ENCODE measurements around the gene CRHR1.

Gene CRHR1

DNA sequence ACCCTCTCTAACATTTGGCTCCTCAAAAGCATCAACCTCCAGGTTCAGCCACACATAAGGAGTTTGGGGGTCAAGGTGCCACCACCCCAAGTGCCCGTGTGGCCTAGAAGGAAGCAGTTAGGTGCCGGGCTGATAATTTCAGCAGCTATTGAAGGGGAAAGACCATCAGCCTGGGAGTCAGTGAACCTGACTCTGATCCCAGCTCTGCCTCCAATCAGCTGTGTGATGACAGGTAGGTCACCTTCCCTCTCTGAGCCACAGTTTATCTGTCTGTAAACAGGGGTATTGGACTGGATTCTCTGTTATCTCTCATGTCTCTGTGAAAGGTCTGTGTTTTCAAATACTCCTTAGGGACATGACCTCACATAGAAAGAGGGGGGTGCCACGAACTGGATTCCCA is 3.9 kb downstream of the CRHR1 start:
- POLR2A ChIA-PET = no interaction called here
- CTCF ChIA-PET = interaction anchor here (0.6 to 1.3 kb wide), 3 partner anchors 16 to 123 kb away, joined by 4 to 5 read pairs (median 4); no protein-coding TSS in a partner anchor
- TF ChIP-seq ZNF768 (tag by site-specific recombination; IDR thresholded peaks at IDR 0.05) = peak; percentile 50; the same call in 1 of the 2 replicates
- no peak for TF ChIP-seq ZNF48 (tag by site-specific recombination; IDR thresholded peaks at IDR 0.05)

DNA sequence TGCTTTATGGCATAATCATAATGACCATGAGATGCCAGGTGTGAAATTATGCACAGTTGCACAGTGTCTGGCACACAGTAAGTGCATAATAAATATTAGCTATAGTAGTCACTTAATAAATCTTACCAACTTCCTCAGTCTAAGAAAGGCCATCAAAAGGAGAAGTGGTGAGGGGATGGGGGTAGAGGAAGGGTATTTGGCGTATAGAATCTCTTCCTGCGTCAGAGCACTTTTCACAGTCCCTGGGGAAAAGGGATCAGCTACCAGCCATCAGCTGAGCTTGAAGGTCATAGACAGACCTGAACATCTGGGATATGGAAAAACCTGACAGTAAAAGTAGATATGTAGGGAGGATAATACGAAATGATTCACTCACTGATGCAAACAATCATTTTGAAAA is 5.8 kb downstream of the CRHR1 start:
- Histone ChIP-seq H3K4me3 (ENCODE audit: low read depth, low read length) (no peak overlapping the region), H3K9me3 (ENCODE audit: control insufficient read depth, insufficient read depth, low read depth, low read length) (no peaks in the 10 kb centered on the region), H3K4me1 (ENCODE audit: control insufficient read depth, insufficient read depth, low read length) (peaks cover 3% of the 10 kb centered on the region; the same call in 1 of the 2 replicates), H3K27ac (ENCODE audit: extremely low read depth, low read depth, low read length) (no peak overlapping the region), H3K36me3 (ENCODE audit: control insufficient read depth in 2 of 2, insufficient read depth in 1 of 2, low read length in 2 of 2) (no peaks in the 10 kb centered on the region)
- CTCF ChIA-PET = interaction anchor here (0.7 to 1.1 kb wide), 2 partner anchors 13 to 14 kb away, joined by 3 read pairs; no protein-coding TSS in a partner anchor
- POLR2A ChIA-PET = no interaction called here
- TF ChIP-seq ZNF175 (tag by site-specific recombination; IDR thresholded peaks at IDR 0.05) = no peak
- TF ChIP-seq MZF1 (tag by site-specific recombination; IDR thresholded peaks at IDR 0.05; ENCODE audit: borderline replicate concordance) = no peak
- TF ChIP-seq, protein P1, sequence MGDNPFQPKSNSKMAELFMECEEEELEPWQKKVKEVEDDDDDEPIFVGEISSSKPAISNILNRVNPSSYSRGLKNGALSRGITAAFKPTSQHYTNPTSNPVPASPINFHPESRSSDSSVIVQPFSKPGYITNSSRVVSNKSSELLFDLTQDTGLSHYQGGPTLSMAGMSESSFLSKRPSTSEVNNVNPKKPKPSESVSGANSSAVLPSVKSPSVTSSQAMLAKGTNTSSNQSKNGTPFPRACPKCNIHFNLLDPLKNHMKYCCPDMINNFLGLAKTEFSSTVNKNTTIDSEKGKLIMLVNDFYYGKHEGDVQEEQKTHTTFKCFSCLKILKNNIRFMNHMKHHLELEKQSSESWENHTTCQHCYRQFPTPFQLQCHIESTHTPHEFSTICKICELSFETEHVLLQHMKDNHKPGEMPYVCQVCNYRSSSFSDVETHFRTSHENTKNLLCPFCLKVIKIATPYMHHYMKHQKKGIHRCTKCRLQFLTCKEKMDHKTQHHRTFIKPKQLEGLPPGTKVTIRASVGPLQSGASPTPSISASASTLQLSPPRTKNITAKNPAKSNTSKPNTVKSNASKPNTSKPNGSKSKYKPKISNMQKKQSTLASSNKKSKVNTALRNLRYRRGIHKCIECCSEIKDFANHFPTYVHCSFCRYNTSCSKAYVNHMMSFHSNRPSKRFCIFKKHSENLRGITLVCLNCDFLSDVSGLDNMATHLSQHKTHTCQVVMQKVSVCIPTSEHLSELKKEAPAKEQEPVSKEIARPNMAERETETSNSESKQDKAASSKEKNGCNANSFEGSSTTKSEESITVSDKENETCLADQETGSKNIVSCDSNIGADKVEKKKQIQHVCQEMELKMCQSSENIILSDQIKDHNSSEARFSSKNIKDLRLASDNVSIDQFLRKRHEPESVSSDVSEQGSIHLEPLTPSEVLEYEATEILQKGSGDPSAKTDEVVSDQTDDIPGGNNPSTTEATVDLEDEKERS (tag by site-specific recombination; IDR thresholded peaks at IDR 0.05) = no peak
- no peak for TF ChIP-seq ZNF670 (tag by site-specific recombination; IDR thresholded peaks at IDR 0.05; ENCODE audit: low read depth)

More for the DNA sequence above, 3.9 kb downstream of the CRHR1 start:
- Histone ChIP-seq H3K9me3 (ENCODE audit: control insufficient read depth, insufficient read depth, low read depth, low read length) (no peaks in the 10 kb centered on the region), H3K4me1 (ENCODE audit: control insufficient read depth, insufficient read depth, low read length) (peaks cover 3% of the 10 kb centered on the region; the same call in 1 of the 2 replicates), H3K27ac (ENCODE audit: extremely low read depth, low read depth, low read length) (no peak overlapping the region), H3K36me3 (ENCODE audit: control insufficient read depth in 2 of 2, insufficient read depth in 1 of 2, low read length in 2 of 2) (no peaks in the 10 kb centered on the region), H3K4me3 (ENCODE audit: low read depth, low read length) (no peak overlapping the region)

DNA sequence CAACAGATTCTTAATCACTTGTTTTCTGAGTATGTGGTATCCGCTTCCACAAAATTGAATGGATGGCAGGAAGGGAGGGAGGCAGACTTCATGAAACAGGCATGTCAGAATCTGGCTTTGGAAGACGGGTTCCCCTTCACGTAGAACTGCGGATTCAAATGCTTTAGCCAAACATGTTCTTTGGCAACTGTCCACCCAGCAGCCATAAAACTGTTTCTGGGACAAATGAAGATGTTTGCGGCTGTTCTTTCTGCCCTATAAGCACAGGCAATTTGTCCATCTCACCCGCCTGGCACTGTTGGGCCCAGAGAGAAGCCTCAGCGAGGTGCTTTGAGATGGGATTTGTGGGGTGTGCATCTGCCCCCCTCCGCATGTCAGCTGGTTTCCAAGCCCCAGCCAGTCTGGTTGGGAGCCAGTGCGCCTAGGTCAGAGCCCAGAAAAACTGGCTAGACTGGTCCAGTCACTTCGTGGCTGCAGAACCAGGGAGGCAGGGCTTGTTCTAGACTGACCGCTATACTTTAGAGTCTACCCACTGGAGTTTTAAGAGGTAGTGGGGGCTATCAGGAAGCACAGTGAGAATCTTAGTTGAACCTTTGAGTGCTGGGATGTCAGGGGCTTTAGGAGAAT is 6.3 kb downstream of the CRHR1 start:
- Histone ChIP-seq H3K36me3 (ENCODE audit: control insufficient read depth in 2 of 2, insufficient read depth in 1 of 2, low read length in 2 of 2) (no peaks in the 10 kb centered on the region), H3K4me1 (ENCODE audit: control insufficient read depth, insufficient read depth, low read length) (peaks cover 3% of the 10 kb centered on the region; the same call in 1 of the 2 replicates), H3K9me3 (ENCODE audit: control insufficient read depth, insufficient read depth, low read depth, low read length) (no peaks in the 10 kb centered on the region), H3K4me3 (ENCODE audit: low read depth, low read length) (no peak overlapping the region), H3K27ac (ENCODE audit: extremely low read depth, low read depth, low read length) (no peak overlapping the region)
- ChIA-PET CTCF (interaction anchor here (0.7 to 1.2 kb wide), 4 partner anchors 12 to 42 kb away, joined by 3 to 4 read pairs (median 3); no protein-coding TSS in a partner anchor), POLR2A (no interaction called here)
- TF ChIP-seq ZNF600 (tag by site-specific recombination; IDR thresholded peaks at IDR 0.05) (no peak), ZNF311 (tag by site-specific recombination; IDR thresholded peaks at IDR 0.05; ENCODE audit: borderline replicate concordance) (no peak), MZF1 (tag by site-specific recombination; IDR thresholded peaks at IDR 0.05; ENCODE audit: borderline replicate concordance) (no peak), KLF7 (tag by site-specific recombination; IDR thresholded peaks at IDR 0.05; ENCODE audit: borderline replicate concordance) (no peak), ZNF221 (tag by site-specific recombination; IDR thresholded peaks at IDR 0.05; ENCODE audit: borderline replicate concordance) (no peak), ZBTB21 (tag by site-specific recombination; IDR thresholded peaks at IDR 0.05) (no peak), ZNF2 (tag by site-specific recombination; IDR thresholded peaks at IDR 0.05) (no peak), SP7 (tag by site-specific recombination; IDR thresholded peaks at IDR 0.05) (no peak), OSR2 (tag by site-specific recombination; IDR thresholded peaks at IDR 0.05) (no peak), ZNF555 (tag by site-specific recombination; conservative IDR thresholded peaks at IDR 0.05) (no peak), SALL2 (tag by site-specific recombination; IDR thresholded peaks at IDR 0.05; ENCODE audit: borderline replicate concordance) (no peak), ZNF114 (tag by site-specific recombination; IDR thresholded peaks at IDR 0.05) (no peak), ZNF629 (tag by site-specific recombination; IDR thresholded peaks at IDR 0.05) (no peak), ZNF366 (tag by site-specific recombination; conservative IDR thresholded peaks at IDR 0.05) (no peak)
- TF ChIP-seq, protein P2, sequence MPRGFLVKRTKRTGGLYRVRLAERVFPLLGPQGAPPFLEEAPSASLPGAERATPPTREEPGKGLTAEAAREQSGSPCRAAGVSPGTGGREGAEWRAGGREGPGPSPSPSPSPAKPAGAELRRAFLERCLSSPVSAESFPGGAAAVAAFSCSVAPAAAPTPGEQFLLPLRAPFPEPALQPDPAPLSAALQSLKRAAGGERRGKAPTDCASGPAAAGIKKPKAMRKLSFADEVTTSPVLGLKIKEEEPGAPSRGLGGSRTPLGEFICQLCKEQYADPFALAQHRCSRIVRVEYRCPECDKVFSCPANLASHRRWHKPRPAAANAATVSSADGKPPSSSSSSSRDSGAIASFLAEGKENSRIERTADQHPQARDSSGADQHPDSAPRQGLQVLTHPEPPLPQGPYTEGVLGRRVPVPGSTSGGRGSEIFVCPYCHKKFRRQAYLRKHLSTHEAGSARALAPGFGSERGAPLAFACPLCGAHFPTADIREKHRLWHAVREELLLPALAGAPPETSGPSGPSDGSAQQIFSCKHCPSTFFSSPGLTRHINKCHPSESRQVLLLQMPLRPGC (tag by site-specific recombination; IDR thresholded peaks at IDR 0.05) = no peak
- TF ChIP-seq, protein P3, sequence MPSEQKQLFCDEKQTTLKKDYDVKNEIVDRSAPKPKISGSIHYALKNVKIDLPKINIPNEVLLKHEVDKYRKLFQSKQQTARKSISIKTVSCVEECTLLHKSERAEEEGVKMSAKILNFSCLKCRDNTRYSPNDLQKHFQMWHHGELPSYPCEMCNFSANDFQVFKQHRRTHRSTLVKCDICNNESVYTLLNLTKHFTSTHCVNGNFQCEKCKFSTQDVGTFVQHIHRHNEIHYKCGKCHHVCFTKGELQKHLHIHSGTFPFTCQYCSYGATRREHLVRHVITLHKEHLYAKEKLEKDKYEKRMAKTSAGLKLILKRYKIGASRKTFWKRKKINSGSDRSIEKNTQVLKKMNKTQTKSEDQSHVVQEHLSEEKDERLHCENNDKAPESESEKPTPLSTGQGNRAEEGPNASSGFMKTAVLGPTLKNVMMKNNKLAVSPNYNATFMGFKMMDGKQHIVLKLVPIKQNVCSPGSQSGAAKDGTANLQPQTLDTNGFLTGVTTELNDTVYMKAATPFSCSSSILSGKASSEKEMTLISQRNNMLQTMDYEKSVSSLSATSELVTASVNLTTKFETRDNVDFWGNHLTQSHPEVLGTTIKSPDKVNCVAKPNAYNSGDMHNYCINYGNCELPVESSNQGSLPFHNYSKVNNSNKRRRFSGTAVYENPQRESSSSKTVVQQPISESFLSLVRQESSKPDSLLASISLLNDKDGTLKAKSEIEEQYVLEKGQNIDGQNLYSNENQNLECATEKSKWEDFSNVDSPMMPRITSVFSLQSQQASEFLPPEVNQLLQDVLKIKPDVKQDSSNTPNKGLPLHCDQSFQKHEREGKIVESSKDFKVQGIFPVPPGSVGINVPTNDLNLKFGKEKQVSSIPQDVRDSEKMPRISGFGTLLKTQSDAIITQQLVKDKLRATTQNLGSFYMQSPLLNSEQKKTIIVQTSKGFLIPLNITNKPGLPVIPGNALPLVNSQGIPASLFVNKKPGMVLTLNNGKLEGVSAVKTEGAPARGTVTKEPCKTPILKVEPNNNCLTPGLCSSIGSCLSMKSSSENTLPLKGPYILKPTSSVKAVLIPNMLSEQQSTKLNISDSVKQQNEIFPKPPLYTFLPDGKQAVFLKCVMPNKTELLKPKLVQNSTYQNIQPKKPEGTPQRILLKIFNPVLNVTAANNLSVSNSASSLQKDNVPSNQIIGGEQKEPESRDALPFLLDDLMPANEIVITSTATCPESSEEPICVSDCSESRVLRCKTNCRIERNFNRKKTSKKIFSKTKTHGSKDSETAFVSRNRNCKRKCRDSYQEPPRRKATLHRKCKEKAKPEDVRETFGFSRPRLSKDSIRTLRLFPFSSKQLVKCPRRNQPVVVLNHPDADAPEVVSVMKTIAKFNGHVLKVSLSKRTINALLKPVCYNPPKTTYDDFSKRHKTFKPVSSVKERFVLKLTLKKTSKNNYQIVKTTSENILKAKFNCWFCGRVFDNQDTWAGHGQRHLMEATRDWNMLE (tag by site-specific recombination; conservative IDR thresholded peaks at IDR 0.05; ENCODE audit: low read depth) = no peak
